VCaP (cell line): ENCODE results near the gene PURA.

Experiments used
- H3K27ac ChIP-seq: fragments of 450-650 bp; 2 replicates; pipeline ENCODE4 v1.5.1; 2017
- TF ChIP-seq, protein P1 (sequence below): fragments of 450-650 bp; conservative IDR thresholded peaks from 2 replicates; pipeline ENCODE4 v1.5.1; 2017; ENCODE audit warnings: mild to moderate bottlenecking, moderate library complexity

The PURA gene

GRCh38 chr5:140109759-140110645 lies 3.9 kb upstream of the PURA start:
- peak overlapping the region; percentile 97 for H3K27ac ChIP-seq
- TF ChIP-seq, protein P1, sequence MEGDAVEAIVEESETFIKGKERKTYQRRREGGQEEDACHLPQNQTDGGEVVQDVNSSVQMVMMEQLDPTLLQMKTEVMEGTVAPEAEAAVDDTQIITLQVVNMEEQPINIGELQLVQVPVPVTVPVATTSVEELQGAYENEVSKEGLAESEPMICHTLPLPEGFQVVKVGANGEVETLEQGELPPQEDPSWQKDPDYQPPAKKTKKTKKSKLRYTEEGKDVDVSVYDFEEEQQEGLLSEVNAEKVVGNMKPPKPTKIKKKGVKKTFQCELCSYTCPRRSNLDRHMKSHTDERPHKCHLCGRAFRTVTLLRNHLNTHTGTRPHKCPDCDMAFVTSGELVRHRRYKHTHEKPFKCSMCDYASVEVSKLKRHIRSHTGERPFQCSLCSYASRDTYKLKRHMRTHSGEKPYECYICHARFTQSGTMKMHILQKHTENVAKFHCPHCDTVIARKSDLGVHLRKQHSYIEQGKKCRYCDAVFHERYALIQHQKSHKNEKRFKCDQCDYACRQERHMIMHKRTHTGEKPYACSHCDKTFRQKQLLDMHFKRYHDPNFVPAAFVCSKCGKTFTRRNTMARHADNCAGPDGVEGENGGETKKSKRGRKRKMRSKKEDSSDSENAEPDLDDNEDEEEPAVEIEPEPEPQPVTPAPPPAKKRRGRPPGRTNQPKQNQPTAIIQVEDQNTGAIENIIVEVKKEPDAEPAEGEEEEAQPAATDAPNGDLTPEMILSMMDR = no peak

- peak overlapping the region; percentile 97 for H3K27ac ChIP-seq
- TF ChIP-seq, protein P1 = no peak
Observed at GRCh38 chr5:140110646-140110957, 3.3 kb upstream of the PURA start.

- TF ChIP-seq, protein P1 = no peak
- peak overlapping the region; percentile 97 for H3K27ac ChIP-seq
Observed at GRCh38 chr5:140111011-140111858, 2.7 kb upstream of the PURA start.

DNA sequence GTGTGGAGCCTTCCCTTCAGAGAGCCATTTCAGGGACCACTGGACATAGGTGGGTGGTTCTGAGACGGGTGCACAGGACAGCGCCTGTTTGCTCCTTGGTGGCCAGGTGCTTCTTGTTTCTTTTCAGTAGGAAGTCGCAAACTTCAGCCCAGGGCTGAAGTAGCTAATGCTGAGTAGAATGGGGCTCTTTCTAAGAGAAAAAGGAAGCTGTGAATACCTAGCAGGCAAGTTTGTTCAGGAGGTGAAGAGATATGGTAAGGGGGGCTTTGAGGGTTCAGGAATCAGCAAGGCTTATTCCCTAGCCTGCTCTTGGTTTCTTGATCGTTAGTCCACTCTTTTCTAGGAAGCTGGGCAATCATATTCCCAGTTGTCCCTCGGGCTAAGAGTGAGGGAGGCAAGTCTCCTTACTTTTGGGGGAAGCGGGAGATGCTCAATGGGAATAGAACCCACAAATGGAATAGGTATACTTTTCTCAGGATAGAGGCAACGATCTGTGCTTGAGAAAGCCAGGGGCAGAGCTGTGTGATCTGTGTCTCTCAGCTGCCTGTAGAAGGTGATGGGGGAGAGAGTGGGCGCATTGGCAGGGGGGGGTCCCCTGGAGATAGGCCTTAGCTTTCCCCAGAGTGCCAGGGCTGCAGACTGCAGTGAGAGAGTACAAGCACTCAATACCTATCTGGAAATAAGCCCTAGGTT lies 1.9 kb upstream of the PURA start:
- peak overlapping the region; percentile 94 for H3K27ac ChIP-seq
- TF ChIP-seq, protein P1 = no peak

- TF ChIP-seq, protein P1 = no peak
- H3K27ac ChIP-seq = peak overlapping the region; percentile 94; the same call in 1 of the 2 replicates
Observed at GRCh38 chr5:140112685-140113179, 1.2 kb upstream of the PURA start.

- H3K27ac ChIP-seq = peak overlapping the region; percentile 94
- TF ChIP-seq, protein P1 = no peak
Observed at GRCh38 chr5:140113180-140113698, 670 bp upstream of the PURA start.
